Endothelial cell of umbilical vein (primary cell): Measurements from ENCODE around the gene ME3. TPM values are rescaled to one million over a fixed set of nuclear protein-coding genes. Genes with fewer than 3 reads are reported as not detected.

ENCODE experiments used
- BruUV-seq: library from RNA; stranded (reverse); fragments of 400-500 nt; replicated peaks from 2 replicates; lab custom pipeline; 2021; lab: Mats Ljungman, UMichigan
- CTCF ChIA-PET: fragments of 300-600, 350-600 bp; sonication (Branson Sonifier 250); formaldehyde crosslinking; loops from one replicate; lab custom pipeline; 2021; ENCODE audit warnings: antibody characterized with exemption, inconsistent platforms; lab: Charles Lee
- POLR2A ChIA-PET: fragments of 300-600, 350-600 bp; sonication (Branson Sonifier 250); formaldehyde crosslinking; loops from one replicate; lab custom pipeline; 2021; ENCODE audit warnings: antibody characterized with exemption, inconsistent platforms; lab: Charles Lee
- DNase-seq: peaks from one replicate; pipeline ENCODE4 v3.0.0-alpha.2; 2011; ENCODE audit warnings: low read depth, low spot score
- FAIRE-seq: peaks from 2 replicates; lab custom pipeline; 2011; peaks lifted over from hg19 to GRCh38; lab: Jason Lieb, UNC
- H2AFZ ChIP-seq: 2 replicates; pipeline ENCODE4 v1.6.0; 2012; ENCODE audit warnings: low read depth, low read length, control low read depth, inconsistent platforms
- H3K27ac ChIP-seq: 2 replicates; pipeline ENCODE4 v1.5.1; 2011; ENCODE audit warnings: low read depth, mild to moderate bottlenecking, control low read depth, low read length, moderate library complexity; ENCODE audit not compliant: insufficient read depth
- H3K27me3 ChIP-seq, 2 experiments: 2 replicates each; pipeline versions ENCODE4 v1.6.0 to v1.6.1; 2011; ENCODE audit warnings: low read length in 2 of 2, mixed read lengths in 1 of 2; ENCODE audit not compliant: control insufficient read depth in 2 of 2, insufficient read depth in 2 of 2
- H3K36me3 ChIP-seq, 2 experiments: 2 replicates in 1 of 2; 3 replicates in 1 of 2; pipeline ENCODE4 v1.5.1; 2011; ENCODE audit warnings: low read length in 2 of 2, mild to moderate bottlenecking in 1 of 2, moderate library complexity in 1 of 2; ENCODE audit not compliant: control insufficient read depth in 2 of 2, insufficient read depth in 2 of 2; ENCODE audit errors: extremely low read depth in 1 of 2
- H3K4me1 ChIP-seq: 3 replicates; pipeline ENCODE4 v1.5.1; 2011; ENCODE audit warnings: mild to moderate bottlenecking, low read length; ENCODE audit not compliant: control insufficient read depth, insufficient read depth; ENCODE audit errors: extremely low read depth
- H3K4me2 ChIP-seq: 2 replicates; pipeline ENCODE4 v1.6.1; 2011; ENCODE audit warnings: low read length, control low read depth, mixed read lengths; ENCODE audit not compliant: insufficient read depth
- H3K4me3 ChIP-seq, 3 experiments: fragments of 200-600 bp in 1 of 3; sonication (generic), shearing (Covaris generic) in 1 of 3; replicated peaks in 1 of 3; 2 replicates each; pipeline ENCODE4 v1.5.1; 2011 to 2016; ENCODE audit warnings: control low read depth in 3 of 3, low read length in 3 of 3, mild to moderate bottlenecking in 2 of 3, inconsistent platforms in 1 of 3, low read depth in 1 of 3, moderate library complexity in 1 of 3; ENCODE audit not compliant: insufficient read depth in 1 of 3
- H3K79me2 ChIP-seq: 2 replicates; pipeline ENCODE4 v1.6.0; 2012; ENCODE audit warnings: low read length, inconsistent platforms; ENCODE audit not compliant: control insufficient read depth, insufficient read depth
- H3K9ac ChIP-seq: replicated peaks from 2 replicates; pipeline ENCODE3; 2011; ENCODE audit warnings: low read length, control low read depth; ENCODE audit not compliant: insufficient read depth; ENCODE audit errors: extremely low read depth
- H3K9me1 ChIP-seq: replicated peaks from 3 replicates; pipeline ENCODE4 v1.6.0; 2011; ENCODE audit warnings: mild to moderate bottlenecking, low read length; ENCODE audit not compliant: control insufficient read depth, insufficient read depth; ENCODE audit errors: extremely low read depth
- H3K9me3 ChIP-seq: replicated peaks from 2 replicates; pipeline ENCODE4 v1.5.1; 2012; ENCODE audit warnings: low read length, inconsistent platforms; ENCODE audit not compliant: control insufficient read depth, insufficient read depth
- H4K20me1 ChIP-seq: replicated peaks from 2 replicates; pipeline ENCODE3; 2011; ENCODE audit warnings: mild to moderate bottlenecking, low read length; ENCODE audit not compliant: control insufficient read depth, insufficient read depth; ENCODE audit errors: extremely low read depth
- CTCF ChIP-seq, 2 donors: IDR thresholded peaks; 1 replicate in 1 of 2; 2 replicates in 1 of 2; pipeline ENCODE4 v1.5.1; 2011; ENCODE audit warnings: low read length in 2 of 2, mild to moderate bottlenecking in 2 of 2, moderate library complexity in 2 of 2, control low read depth in 1 of 2, inconsistent platforms in 1 of 2, low read depth in 1 of 2; ENCODE audit not compliant: insufficient read depth in 1 of 2; ENCODE audit errors: extremely low read depth in 1 of 2
- EZH2 ChIP-seq: IDR thresholded peaks from 2 replicates; pipeline ENCODE4 v1.6.1; 2012; ENCODE audit warnings: borderline replicate concordance, low read depth, mild to moderate bottlenecking, moderate library complexity, low read length, inconsistent platforms; ENCODE audit not compliant: severe bottlenecking
- FOS ChIP-seq: IDR thresholded peaks from 2 replicates; pipeline ENCODE4 v1.6.1; 2011; ENCODE audit warnings: mild to moderate bottlenecking, low read length, moderate library complexity, borderline replicate concordance; ENCODE audit not compliant: insufficient read depth
- GATA2 ChIP-seq: IDR thresholded peaks from 2 replicates; pipeline ENCODE4 v1.7.0; 2011; ENCODE audit warnings: low read depth, mild to moderate bottlenecking, moderate library complexity, mixed read lengths, low read length; ENCODE audit not compliant: insufficient read length, insufficient read depth
- JUN ChIP-seq: IDR thresholded peaks from 2 replicates; pipeline ENCODE4 v1.6.1; 2011; ENCODE audit warnings: borderline replicate concordance, low read depth; ENCODE audit not compliant: insufficient read length, insufficient read depth
- MAX ChIP-seq: IDR thresholded peaks from 2 replicates; pipeline ENCODE4 v1.6.1; 2011; ENCODE audit not compliant: insufficient read depth, insufficient read length
- MYC ChIP-seq: IDR thresholded peaks from one replicate; pipeline ENCODE4 v1.6.1; 2011; ENCODE audit warnings: mild to moderate bottlenecking, low read depth, low read length
- POLR2A ChIP-seq: IDR thresholded peaks from 2 replicates; pipeline ENCODE4 v1.6.1; 2012; ENCODE audit warnings: low read depth, mild to moderate bottlenecking, control low read depth, low read length
- POLR2AphosphoS5 ChIP-seq: IDR thresholded peaks from 2 replicates; pipeline ENCODE4 v1.6.1; 2012; ENCODE audit warnings: low read depth, mild to moderate bottlenecking, control low read depth, low read length, moderate library complexity; ENCODE audit not compliant: insufficient read depth
- dilution Hi-C: fragments of 300-500 bp; cut with MboI; formaldehyde crosslinking; loops from one replicate; pipeline ENCODE4 v1.15.0; 2019; ENCODE audit warnings: low sequenced_read_pairs; ENCODE audit not compliant: extremely low pct_ligation_motif_present
- intact Hi-C: fragments of 100-400 bp; cut with micrococcal nuclease; formaldehyde crosslinking; loops from one replicate; pipeline ENCODE4 v1.10.0; 2022
- polyA plus RNA-seq, 4 experiments: library from polyadenylated mRNA; depleted of rRNA in 3 of 4; stranded (reverse) in 3 of 4; unstranded in 1 of 4; fragments of >200 nt; gene quantifications; 2 replicates each; pipeline versions ENCODE4 v1.2.1 to v1.2.3, GENCODE V29; 2011 to 2012; ENCODE audit warnings: missing spikeins in 1 of 4
- total RNA-seq: library from RNA; stranded (reverse); gene quantifications from 2 replicates; pipeline ENCODE4 v1.2.3, GENCODE V29; 2021

The ME3 gene
- total and polyA plus RNA-seq, 2 donors (not counting 3 experiments of a cell fraction or from before 2014, with no cell fraction given): 26.9 to 30.4 TPM

GRCh38 chr11:86569109-86569508 lies 103.3 kb downstream of the ME3 start:
- CTCF ChIA-PET: interaction anchor here (1.0 to 1.2 kb wide), 3 partner anchors 18 to 109 kb away, joined by 3 to 5 read pairs (median 3); no protein-coding TSS in a partner anchor

More at GRCh38 chr11:86569109-86569508, 103.3 kb downstream of the ME3 start:
- Histone ChIP-seq H3K4me2 (no peak overlapping the region), H3K9me1 (no peaks in the 10 kb centered on the region), H3K79me2 (no peaks in the 10 kb centered on the region), H3K9ac (no peak overlapping the region), H3K4me3 (no peak overlapping the region), H3K36me3 (no peaks in the 10 kb centered on the region), H2AFZ (no peak overlapping the region), H4K20me1 (no peaks in the 10 kb centered on the region), H3K9me3 (no peaks in the 10 kb centered on the region), H3K4me1 (peaks cover 15% of the 10 kb centered on the region), H3K27me3 (no peaks in the 10 kb centered on the region), H3K27ac (no peak overlapping the region)
- no TSS peak for BruUV-seq
- DNase-seq (no peak), FAIRE-seq (no peak)
- intact Hi-C loops: no loop called here
- POLR2A ChIA-PET: no interaction called here
- dilution Hi-C loops: no loop called here
- TF ChIP-seq POLR2AphosphoS5: no peak
- no peak for TF ChIP-seq JUN
- TF ChIP-seq MAX: no peak
- TF ChIP-seq CTCF (IDR thresholded peaks at IDR 0.05; ENCODE audit: extremely low read depth in 1 of 2, insufficient read depth in 1 of 2, low read depth in 1 of 2, low read length in 2 of 2): no peak
- no peak for TF ChIP-seq GATA2
- TF ChIP-seq EZH2: no peak
- TF ChIP-seq POLR2A: no peak
- TF ChIP-seq MYC: no peak
- TF ChIP-seq FOS: no peak
